Measurements from ENCODE around the gene BCL2.
"Not testable (repeated sequence)": the region's sequence is repeated elsewhere in the genome, so short reads cannot be mapped to it uniquely, and the experiment has no call there.

Gene BCL2

DNA sequence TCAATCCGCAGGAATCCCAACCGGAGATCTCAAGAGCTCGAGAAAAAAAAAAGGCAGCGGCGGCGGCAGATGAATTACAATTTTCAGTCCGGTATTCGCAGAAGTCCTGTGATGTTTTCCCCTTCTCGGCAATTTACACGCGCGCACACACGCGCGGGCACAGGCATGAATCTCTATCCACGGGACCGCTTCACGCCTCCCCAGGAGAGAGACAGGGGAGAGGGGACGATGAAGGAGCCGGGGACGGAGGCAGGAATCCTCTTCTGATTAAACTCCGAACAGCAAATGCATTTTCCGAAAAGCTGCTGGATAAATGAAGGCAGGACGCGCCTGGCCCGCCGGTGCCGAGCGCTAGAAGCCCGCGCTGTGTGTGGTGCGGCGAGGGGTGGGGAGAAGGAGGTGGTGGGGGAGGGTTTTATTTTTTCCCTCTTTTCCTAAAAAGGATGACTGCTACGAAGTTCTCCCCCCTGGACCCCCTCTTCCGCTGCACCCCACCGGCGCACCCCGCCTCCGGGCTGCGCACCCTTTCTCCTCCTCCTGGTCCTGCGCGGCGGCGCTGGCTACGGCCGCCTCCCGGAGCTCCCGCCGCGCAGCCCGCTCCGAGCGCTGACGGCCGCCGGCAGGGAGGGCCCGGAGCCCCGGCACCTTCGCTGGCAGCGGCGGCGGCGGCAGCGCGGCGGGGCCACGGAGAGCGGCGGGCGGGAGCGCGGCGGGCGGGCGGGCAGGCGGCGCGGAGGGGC is at the start of gene BCL2:
TSS of gene BCL2 (minus strand) at position 387 of the 740 bp plus-strand sequence.
- DNase-seq = peak; percentile 93

DNA sequence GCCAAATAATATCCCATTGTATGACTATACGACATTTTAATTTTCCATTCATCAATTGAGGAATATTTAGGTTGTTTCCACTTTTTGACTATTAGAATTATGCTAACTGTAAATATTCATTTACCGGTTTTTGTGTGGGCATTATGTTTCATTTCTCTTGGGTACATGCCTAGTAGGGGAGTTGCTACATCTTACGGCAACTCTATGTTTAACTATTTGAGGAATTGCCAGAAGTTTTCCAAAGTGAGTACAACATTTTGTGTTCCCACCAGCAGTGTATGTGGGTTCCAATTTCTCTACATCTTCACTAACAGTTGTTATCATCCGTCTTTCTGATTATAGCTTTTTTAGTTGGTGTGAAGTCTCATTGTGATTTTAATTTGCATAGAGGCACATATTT is 49.0 kb upstream of the BCL2 start:
- no peak for DNase-seq

DNA sequence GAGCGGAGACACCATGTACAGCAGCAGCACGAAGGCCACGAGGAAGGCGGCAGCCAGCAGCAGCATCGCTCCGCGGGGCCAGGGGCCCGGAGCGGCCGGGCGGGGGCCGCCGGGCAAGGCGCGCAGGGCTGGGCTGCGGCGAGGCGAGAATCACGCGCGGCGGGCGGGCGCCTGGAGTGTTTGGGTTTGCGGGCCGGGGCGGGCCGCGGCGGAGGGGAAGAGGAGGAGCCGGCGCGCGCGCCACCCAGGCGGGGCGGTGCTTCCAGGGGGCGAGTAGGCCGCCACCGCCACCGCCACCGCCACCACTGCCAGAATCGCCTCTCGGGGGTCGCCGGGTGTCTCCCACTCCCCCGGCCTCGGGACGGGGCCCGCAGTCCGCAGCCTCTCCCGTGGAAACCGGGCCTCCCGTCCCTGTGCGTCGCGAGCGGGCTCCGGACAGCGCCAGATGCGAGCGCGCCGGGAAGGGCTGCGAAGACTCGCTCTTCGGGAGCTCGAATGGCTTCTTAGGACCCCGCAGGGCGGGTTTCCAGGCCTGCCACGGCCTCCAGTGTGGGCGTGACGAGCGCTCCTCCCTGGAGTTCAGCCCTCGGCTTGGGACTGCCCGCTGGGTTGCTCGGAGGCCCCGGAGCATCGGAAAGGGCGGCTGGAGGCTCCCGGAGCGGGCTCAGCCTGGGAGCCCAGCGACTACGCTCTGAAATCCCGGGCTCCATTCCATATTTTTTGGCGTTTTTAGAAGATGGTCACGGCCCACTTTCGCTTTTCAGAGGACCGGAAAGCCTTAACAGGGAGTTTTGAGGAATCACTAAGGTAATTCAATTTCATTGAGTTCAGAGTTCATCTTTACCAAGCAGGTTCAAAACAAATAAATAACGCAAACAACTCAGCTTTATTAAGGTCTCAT is 47.7 kb upstream of the BCL2 start, which contains the start of gene KDSR:
TSS of gene KDSR (minus strand) at position 154 of the 901 bp plus-strand sequence. CDS start at position 66, 88 bp downstream.
- peak; percentile 100 for DNase-seq

DNA sequence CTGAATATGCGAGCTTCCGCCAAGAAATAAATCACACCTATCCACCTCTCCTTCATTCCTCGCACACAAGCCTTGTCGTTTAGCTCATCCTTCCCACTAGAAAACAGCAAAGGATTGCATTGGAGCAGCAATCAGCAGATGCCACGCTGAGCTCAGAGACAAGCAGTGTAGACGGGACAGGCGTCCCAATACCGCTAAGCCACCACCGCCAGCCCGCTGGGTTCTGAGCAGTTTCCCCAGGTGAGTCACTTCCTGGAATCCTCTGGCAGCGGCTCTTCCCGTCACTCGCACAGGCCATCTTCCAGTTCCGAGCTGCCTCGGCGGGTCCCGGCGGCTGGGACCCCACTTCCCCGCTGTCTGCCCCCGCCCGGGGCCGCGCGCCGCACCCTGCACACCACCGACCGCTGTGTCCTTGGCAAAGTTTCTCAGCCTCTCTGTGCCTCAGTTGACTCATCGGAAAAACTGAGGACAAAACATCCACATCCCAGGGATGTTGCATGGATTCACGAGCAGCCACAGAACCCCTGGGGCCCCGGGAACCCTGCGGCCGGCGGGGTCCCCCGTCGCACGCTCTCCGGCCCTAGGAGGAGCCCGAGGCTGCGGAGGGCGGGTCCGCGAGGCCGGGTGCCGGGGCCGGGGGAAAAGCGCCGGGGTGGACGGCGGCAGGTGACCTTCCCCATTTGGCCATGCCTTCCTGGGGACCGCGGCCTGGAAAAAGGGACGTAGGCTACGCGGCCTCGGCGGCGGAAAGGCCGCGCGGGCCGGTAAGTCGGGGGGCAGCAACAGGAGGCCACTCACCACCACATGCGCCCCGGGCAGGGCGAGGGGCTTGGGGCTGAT is 46.9 kb upstream of the BCL2 start:
- DNase-seq = peak; percentile 86

DNA sequence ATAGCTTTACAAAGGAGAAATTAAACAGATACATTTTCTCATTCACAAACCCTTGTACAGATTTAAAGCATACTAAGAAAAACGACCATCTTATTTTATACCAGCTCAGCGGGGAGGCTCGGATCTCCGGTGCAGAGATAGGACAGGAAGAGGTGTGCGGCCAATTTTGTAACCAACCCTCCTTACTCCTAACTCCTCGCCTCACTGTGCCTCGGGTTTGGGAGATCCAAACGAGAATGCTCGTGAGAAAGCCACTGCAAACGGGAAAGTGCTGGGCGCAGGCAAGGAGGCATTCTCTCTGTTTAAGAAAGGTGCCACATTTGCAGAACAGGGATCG is 46.3 kb upstream of the BCL2 start:
- DNase-seq = peak; percentile 75

DNA sequence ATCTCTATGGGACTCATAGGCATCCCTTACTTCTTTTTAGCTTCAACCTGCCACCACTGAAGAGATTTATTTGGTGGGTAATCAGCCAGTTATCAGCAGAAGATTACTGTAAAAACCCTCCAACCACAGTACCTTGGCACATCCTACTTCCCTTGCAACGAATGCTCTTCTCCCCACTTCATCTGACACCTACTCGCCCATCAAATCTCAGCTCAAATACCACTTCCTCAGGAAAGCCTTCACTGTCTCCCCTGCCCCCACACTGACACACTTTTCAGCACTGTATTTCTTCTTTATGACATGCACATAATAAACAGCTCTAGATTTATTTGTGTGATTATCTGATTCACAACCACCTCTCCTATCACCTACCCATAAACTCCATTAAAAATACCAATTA is 44.4 kb upstream of the BCL2 start:
- DNase-seq = no peak

DNA sequence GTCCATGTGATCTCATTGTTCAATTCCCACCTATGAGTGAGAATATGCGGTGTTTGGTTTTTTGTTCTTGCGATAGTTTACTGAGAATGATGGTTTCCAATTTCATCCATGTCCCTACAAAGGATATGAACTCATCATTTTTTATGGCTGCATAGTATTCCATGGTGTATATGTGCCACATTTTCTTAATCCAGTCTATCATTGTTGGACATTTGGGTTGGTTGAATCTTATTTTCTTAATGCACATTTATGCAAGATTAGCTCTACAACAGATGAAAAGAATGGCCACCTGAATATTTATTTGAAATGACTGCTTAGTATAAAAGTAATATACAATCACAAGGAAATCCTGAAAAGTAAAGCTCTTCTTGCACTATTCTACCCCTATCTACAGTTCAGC is 43.9 kb upstream of the BCL2 start:
- DNase-seq = not testable (repeated sequence)

DNA sequence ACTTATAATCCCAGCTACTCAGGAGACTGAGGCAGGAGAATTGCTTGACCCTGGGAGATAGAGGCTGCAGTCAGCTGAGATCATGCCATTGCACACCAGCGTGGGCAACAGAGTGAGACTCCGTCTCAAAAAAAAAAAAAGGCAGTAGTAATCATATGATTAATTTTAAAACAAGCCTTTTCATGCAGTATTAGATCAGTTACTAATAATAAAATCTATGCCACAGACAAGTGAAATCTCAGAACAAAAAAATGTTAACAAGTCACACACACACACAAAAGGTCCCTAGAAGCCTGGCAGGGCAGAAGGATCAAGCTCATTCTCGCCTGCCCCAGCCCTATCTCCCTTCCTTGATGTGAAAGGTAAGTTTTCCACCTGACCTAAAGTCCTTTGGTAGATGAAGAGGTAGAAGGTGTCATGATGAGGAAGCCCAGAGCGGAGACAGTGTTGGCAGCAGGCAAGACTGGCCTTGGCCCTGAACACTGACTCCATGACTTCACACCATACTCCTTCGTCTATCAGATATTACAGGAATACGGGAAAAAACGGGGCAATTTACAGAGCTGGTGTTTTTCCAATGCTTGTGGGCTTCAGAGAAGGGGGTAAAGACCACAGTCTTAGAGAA is 36.8 kb upstream of the BCL2 start:
- no peak for DNase-seq

DNA sequence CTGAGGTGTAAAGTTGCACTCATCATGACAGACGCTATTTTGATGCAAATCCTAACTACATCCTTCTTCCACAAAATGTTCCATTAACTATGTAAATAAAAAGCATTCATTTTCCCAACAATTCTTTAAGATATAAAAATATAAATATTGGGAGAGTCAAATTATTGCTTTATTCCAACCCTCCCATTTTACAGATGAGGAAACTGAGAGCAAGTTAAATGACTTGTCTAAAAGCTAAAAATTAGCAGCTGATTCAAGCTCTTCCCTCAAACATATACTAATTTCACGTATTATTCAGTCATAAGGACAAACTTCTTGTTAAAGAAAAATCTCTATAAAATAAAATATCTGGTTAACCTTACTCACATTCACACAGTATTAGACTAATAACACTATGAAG is 30.7 kb upstream of the BCL2 start:
- no peak for DNase-seq

DNA sequence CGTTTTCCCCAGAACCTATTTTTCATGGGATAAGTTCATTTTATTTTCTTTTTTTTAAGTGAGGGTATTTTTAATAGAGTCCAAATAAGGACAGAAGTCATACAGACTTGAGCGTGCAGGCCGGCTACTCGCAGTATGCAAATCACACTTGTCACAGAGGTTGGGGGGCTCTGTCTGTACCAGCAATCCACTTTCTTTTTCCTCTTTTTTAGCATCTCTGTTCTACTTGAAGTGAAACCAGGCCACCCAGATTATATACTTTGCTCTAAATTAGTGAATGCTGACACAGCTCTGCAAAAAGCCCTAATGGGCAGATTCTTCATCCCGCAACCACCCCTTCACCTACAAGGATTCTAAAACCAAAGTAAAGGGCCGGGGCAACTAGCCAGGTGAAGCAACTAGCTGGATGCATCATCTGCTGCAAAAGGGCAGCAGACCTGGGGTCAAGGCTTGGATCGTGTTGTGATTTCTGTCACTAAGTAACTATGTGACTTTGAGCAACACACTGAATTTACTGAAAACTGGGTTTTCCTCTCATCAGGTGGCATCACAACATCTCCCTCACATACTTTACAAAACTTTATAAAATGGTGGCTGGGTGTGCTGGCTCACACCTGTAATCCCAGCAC is 29.1 kb upstream of the BCL2 start:
- DNase-seq = no peak

DNA sequence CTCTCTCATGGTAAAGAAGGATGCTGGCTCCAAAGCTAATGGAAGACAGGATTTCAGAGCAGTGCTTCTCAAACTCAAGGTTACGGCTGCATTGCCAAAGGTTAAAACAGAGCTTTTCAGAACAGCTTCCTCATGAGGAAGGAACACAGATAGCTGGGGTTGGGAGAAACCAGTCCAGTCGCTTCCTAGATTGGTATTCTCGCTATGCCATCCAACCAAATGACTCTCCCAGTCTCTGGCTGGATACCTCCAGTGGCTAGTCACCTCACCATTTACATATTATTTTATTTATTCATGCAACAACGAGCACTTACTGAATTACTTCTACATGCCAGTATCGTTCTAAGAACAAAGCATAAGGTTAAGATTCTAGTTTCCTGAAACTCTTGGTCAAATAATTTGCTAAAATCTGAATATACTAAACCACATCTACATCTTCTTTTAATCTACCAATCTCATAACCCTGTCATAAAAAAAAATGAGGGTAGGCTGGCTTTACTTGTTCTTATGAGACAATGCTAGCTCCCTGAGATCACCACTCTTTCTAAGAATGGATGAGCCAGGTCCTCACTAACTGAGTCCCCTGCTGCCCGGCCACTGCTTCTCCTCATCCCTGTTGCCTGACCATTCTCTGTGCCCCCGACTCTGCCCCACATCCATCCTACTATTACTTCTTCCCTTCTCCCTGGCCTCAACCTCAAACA is 27.1 kb upstream of the BCL2 start:
- no peak for DNase-seq

DNA sequence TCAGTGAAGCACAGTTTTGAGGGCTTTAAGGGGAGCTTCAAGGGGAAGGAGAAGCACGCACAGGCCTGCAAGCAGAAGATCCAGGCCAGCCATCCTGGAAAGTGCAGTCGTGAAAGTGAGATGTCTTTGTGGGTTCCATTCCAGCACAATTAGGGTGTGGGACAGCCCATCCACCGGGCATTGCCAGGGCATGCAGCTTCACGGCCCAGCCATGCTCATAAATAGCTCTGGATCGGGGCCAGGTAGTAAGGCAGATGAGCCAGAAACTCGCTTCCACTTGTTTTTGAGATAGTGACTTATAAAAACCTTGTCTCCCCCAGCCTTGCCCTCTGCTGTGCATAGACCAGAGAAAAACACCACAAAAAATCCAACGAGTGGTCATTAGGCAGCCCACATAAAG is 26.5 kb upstream of the BCL2 start:
- no peak for DNase-seq

DNA sequence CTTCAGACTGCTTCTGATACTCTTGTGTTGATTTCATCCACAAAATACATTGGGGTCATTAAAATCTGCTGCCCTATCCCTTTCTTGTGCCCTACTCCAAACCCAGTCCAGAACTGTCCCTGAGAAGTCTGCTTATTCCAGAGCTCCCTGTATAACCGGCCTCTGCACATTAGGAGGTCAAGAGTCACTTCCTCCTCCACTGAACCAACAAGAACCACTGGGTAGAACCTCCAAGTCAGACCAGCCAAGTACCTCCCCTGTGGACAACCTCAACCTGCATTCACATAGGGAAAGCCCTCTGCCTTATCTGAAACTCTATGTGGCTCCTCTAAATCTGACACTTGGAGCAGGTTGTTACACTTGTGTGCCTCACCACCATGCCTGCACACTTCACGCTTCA is 25.3 kb upstream of the BCL2 start:
- no peak for DNase-seq

DNA sequence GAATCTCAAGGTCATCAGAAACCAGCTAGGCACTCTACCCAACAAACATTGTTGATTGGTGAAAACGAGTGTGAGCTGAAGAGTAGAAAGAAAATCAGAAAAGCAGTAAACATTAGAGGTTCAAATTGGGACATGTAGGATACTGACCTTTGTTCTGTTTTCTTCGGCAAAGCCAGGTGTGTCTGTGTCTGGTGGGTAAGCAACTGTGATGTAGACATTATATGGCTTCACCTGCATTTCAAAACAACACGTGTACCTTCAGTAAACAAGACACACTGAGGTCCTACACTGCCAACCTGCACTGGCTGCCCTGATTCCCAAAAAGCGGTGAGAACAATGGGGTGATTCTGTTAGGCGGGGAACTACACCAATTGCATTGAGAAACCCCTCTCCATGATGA is 24.7 kb upstream of the BCL2 start:
- no peak for DNase-seq

DNA sequence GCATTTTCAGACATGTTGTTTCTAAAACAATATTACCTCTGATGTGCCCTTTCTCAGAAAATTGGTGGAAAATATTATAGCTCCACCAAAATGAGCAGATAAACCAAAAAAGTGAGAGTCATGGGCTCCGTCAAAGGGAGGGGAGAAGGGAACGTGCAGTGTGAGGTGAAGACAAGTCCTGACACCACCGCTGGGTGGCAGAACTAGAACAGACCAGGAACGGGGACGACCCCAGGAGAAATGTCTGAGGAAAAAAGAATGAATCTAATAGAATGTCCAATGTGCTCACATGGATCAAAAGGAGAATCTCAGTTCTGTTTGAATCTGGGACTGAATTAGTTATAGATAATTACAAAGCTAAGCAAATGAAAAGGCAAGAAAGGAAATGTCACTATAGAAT is 22.6 kb upstream of the BCL2 start:
- DNase-seq = no peak

DNA sequence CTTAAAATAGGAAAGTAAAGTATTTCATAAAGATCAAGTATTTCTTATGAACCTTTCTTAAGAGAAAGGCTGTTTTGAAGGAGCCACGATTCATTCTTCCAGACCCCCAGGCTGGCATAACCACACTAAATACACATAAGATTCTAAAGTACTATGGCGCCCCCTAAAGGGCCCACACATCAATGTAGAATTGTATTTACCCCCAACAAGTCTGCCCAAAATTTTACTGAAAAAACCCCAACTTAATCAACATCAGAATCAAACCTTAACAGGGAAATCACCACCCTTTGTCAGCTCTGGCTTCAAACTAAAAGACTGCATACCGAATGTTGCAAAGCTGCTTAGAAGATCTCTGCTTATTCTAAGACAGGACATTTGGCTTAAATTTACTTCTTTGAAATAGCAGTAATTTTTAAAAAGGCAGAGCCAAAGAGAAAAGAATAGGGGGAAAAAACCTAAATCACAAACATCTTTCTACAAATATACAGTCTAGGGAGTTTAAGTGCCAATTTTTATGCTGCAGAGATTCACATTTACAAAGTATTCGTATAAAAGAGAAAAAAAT is 20.4 kb upstream of the BCL2 start:
- DNase-seq = peak; percentile 85

DNA sequence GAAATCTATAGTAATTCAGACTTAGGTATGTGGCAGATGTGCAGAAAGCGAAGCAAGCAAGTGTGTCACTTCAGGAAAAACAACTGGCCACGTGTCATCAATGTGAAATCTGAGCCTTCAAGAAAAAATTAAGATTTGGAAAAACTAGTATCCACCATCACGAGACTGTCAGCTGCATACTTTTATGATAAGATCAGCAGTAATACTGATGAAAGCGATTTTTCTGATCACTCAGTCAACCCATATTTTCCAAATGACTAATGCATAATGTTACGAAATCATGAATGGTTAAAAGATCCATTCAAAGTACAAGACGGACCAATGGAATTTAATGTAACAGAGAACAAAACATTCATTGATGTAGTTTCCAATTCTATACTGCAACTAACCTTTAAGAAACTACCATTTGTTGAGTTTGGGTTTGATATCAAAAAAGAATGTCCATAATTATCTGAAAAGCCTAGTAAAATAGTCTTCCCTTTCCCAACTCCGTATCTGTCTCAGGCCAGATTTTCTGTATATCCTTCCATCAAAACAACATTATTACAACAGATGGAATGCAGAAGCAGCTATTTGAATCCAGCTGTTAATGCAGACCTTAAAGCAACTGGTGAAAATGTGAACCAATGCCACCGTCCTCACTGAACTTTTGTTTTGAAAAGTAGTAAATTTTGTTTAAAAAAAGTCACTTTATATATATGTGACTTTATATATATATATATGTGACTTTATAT is 17.0 kb upstream of the BCL2 start:
- no peak for DNase-seq

DNA sequence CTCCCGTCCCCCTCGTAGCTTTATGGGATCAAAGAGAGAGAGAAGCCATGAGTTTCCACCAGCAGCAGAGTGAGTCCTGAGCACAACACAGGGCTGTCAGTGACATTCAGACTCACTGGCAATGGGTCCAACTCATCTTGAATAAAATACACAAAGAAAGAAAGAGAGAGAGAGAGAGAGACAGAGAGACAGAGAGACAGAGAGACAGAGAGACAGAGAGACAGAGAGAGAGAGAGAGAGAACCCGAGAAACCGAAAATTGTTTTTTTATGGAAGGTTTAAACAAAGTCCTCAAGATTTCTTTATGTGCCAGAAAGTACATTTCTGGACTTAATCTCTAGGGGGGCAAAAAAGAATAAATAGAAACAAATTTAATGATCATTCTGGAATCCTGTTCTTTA is 11.5 kb upstream of the BCL2 start:
- DNase-seq = no peak

DNA sequence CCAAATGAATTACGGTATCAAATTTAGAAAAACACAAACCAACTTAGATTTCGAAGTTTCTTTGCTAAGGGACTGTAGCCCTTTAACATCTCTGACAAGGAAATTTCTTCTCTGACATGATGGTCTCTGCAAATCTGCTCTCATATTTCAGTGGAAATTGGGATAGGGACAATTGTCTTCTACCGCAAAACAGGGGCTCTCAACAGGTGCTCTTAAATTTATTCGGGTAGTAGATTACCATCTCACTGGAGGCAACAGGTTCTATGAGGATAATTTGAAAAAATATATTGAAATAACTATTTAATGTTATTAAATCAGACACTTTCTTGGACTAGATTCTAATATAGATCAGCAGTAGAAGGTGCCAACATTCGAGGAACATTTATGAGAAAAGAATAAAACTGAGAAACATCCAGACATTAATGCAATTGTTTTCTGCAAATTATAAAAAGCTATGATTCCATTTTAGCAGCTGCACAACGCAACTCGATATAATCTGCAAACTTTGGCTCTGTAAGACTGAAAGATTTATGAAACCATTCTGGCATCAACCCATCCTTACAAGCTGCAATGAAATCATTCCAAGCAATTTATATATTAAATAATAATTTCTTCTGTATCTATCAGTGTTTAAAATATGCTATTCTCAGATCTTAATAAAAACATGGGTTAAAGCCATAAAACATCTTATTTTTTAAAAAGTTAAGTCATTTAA is 10.0 kb upstream of the BCL2 start:
- DNase-seq = no peak

DNA sequence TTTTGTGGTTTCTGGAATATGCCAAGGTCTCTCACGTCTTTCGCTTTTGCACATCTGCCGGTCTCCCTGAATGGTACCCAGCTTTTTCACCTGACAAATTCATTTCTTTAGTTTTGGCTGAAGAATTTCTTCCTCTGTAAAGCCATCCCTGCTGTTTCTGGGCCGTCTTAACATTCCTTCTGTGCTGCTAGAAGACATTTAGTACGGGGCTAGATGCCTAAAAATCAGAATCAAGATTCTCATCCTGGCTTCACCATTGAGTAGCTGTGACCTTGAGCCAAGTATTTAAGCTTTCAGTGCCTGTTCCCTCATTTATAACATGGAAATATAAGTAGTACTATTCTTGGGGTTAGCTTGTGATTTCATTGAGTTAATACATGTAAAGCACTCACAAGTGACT is 6.4 kb upstream of the BCL2 start:
- no peak for DNase-seq
